ENCODE results near the gene RASSF7.

The RASSF7 gene

DNA sequence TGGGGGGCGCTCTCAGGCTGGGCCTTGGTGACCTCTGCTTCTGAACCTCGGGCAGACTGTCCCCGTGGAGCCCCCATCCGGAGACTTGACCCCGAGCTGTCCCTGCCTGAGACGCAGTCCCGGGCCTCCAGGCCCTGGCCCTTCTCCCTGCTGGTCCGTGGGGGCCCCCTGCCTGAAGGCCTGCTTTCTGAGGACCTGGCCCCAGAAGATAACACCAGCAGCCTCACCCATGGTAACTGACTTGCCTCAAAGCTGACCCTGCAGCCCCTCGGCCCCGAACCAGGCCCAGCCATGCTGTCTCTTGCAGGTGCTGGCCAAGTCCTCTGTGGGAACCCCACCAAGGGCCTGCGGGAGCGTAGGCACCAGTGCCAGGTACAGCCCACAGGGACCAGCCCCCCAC is 9.2 kb upstream of the RASSF7 start:
- no peak for DNase-seq (ENCODE audit: low spot score)

DNA sequence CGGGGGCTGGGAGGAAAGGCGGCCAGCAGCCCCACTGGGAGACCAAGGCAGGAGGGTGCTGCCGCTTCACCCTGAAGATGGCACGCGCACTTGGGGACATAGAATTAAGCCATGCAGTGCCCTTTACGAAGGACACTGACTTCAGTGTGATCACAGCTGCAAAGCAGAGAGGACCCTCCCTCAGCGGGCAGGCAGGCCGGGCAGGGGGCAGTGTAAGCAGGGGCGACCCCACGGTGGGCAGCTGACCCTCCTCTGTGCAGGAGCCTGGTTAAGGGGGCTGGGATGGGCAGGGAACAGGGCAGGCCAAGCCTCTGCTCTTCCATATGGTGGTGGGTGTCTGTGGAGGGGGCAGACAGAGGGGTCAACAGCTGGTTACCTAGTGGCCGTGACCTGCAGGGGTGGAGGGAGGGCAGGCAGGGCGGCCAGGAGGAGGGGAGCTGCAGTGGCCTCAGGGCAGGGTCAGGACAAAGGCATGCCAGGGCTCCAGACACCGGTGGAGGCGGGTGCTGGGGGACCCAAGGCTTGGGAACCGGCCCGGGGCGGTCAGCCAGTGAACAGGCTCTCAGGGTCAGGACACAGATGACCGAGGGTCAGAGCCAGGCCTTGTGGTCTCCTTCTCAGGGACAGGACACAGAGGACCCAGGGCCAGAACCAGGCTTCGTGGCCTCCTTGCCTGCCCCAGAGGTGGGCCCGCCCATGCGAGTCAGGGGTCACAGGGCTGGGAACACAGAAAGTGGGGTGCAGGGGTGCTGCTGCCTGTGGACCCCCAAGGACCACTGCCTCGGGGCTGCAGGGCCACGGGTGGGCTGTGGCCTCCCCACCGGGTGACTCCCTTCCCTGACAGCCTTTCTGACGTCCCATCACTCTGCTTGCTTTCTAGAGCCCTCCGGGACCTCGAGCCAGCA is 7.4 kb upstream of the RASSF7 start:
- DNase-seq (ENCODE audit: low spot score): no peak

DNA sequence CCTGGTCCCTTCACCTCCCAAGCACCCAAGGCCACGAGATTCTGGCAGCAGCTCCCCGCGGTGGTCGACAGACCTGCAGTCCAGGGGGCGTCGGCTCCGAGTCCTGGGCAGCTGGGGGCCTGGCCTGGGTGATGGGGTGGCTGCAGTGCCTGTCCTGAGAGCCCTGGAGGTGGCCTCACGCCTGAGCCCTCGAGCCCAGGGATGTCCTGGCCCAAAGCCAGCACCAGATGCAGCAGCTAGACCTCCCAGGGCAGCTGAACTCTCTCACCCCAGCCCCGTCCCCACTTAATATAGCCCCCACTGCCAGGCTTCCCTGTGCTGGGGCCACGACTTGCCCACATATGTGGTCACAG is 6.8 kb upstream of the RASSF7 start:
- DNase-seq (ENCODE audit: low spot score): no peak

DNA sequence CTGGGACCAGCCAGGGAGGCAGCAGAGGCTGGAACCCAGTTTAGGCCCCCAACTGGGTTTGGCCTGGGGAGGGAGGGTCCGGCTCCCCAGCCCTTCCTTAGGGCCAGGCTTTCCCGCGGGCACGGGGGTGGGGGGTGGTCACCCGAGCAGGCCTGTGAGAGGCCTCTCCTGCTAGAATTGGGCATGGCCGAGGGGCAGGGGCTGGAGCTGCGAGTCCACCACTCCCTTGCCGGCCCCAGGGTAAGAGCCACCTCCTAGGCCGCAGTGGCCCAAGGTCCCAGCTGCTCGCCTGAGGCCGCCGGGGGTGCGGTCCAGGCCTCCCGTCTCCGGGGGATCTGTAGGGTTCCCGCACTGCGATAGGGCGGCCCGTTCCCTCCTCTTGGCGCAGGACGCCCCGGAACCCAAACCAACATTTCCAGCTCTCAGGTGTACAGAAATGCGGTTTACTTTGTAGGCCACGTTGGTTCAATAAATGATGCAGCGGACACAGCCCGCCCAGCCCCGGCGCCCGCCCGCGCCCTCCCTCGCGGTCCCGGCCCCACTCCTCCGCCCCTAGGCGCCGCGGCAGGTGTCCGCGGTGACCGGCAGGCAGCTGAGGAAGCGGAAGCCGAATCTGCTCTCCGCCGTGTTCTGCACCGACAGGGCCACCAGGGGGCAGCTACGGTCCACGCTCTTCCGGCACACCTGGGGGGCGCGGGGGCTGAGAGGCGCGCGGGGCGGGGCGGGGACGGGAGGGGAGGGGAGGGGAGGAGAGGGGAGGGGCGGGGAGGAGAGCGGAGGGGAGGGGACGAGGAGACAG is 6.1 kb upstream of the RASSF7 start:
- DNase-seq (ENCODE audit: low spot score): peak; percentile 80

DNA sequence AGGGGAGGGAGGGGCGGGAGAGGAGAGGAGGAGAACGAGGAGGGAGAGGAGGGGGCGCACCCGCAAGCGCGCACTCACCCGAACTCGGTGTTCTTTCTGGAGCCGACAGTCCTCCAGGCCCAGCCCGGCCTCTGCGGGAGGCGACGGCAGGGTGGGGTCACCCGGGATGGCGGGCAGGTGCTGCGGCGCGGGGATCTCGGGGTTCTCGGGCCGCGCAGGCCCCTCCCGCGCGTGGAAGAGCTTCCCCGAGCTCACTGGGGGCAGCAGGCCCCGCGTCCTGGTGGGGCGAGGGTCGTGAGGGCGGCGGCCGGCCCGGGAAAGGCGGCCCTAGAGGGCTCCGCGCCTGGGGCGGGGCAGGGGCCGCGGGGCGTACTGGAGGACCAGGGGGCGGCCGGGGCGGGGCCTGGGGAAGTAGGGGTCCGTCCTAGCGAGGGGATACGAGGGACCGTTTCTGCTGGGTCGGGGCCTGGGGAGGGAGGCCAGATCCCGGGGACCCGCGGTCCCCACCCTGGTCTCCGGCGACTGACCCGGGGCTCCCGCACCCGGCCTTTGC is 5.5 kb upstream of the RASSF7 start:
- DNase-seq (ENCODE audit: low spot score): no peak

DNA sequence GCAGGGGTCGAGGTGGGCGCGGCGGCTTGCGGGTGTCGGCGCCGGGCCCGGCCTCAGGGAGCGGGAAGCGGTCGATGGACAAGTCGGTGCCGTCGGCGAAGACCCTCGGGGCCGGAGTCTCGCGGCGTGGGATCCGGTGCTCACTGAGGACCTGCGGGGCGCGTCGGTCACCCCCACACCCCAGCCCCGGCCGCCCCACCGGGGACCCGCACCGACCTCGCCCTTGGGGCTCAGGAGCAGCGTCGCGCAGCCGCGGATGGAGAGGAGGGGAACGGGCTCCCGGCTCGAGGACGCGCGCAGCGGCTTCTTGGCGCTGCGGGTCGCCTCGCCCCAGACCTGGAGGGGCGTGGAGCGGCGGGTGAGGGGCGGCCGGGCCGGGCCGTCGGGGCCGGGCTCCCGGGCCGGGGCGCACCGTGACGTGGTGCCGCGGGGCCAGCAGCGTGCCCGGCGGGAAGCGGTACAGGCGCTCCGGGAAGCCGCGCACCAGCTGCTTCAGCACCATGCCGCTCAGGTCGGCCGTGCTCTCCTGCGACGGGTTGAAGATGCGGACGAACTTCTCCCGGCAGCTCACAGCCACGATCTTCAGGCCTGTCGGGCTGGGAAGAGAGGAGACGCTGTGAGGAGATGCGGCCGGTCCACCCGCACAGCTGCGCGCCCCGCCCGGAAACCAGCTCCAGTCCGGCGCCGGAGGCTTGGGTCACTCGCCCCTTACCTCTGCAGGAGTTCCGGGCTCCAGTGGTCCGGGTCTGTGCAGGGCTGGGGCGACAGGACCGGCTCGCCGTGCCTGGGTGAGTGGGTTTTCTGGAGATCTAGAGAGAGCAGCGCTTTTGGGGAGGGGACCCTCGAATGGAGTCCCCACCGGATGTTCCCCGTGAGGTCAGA is 4.7 kb upstream of the RASSF7 start:
- DNase-seq (ENCODE audit: low spot score): no peak

DNA sequence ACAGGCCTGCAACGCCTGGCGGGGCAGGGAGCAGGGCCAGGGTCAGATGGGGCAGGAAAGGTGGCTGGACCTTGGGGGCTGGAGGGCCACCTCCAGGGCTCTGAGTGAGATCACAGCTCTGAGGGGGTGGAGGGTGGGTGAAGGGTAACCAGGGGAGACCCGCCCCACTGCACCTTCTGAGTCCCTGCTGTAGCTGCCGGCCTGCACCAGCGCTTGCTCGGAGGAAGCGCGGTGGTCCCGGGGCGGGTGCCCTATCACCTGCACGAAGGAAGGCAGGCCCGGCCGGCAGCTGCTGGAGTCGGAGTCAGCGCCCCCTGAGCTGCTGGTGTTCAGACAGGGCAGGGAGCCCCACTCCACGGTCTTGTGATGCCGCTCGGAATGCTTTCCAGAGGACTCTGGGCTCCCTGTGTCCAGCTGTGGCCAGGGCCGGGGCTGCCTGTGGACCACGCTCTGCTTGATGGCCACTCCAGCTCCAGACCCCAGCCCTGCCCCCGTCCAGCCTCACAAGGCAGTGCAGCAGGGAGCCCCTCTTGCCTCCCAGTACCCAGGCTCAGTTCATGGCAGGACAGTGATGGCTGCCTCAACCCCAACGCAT is 4.0 kb upstream of the RASSF7 start:
- no peak for DNase-seq (ENCODE audit: low spot score)

DNA sequence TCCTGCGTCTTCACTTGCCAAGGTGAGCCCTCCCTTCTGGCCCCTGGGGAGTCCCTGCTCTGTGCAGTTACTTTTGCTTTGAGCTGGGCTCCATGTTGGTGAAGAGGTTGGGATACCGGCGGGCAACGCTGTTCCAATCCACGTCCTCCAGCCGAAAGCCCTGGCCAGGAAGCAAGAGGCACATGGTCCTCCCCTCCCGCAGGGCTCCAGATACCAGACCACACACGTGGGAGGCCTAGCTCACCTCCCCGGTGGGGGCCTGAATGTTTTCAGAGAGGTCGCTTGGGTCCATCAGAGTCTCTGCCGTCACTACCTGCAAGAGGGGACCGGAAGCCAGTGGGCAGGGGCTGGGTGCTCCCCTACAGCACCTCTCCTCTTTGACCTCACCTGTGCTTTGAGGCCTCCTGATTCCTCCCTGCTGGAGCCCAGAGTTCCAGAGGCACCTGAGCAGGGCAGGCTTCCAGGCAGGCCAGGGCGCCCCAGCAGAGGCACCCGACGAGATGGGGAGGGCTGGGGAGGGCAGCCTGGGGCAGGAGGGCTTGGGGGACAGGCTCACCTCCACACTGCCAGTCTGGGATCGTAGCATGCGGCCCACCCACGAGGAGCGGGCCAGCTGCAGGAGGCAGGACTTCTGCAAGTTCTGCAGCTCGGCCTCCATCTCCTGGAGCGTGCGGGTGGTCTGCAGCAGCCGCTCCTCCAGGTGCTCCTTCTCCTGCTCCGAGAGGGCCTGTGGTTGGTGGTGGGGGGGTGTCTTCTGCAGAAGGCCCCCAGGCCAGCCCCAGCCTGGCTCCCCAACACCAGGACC is 3.2 kb upstream of the RASSF7 start:
- no peak for DNase-seq (ENCODE audit: low spot score)

DNA sequence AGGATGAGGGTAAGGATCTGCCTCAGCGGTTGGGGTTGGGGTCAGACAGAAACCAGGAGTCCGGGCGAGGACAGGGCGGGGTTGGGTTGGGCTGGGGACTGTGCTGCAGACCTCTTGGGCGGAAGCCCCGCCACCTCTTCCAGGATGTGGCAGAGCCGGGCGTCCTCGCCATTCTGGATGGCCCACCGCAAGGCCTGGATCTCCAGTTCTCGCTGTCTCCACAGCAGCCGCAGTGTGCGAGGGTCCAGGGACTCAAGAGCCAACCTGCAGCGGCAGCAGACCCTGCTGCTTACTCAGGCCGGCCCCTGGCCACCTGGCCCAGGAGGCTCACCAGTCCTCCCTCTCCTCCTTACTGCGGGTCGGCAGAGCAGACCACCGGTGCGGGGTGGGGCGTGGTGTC is 2.3 kb upstream of the RASSF7 start:
- DNase-seq (ENCODE audit: low spot score): no peak

DNA sequence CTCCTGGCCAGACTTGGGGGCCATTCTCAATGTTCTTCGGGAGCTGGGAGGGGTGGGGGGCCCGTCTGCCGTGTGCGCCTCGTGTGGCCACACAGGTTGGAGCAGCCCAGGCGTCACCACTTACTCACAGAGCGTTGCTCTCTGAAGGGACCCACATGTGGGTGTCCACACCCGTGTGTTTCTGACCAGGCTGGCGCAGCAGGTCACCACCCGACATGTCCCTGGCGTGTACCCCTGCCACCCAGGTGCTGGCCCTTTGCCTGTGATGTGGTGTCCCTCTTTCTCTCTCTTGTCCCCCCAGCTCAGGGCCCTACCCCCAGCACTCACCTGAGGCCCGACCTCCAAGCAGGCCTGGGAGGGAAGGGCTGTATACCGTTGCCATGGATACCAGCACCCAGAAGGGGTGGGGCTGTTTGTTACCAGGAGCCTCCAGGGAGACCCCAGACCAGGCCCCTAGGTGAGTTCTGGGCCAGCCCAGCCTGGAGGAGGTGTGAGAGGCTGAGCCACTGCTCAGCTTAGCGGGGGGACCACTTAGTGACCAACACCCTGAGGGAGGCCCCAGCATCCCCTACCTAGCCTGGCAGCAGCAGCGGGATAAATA is 1.6 kb upstream of the RASSF7 start:
- DNase-seq (ENCODE audit: low spot score): no peak

DNA sequence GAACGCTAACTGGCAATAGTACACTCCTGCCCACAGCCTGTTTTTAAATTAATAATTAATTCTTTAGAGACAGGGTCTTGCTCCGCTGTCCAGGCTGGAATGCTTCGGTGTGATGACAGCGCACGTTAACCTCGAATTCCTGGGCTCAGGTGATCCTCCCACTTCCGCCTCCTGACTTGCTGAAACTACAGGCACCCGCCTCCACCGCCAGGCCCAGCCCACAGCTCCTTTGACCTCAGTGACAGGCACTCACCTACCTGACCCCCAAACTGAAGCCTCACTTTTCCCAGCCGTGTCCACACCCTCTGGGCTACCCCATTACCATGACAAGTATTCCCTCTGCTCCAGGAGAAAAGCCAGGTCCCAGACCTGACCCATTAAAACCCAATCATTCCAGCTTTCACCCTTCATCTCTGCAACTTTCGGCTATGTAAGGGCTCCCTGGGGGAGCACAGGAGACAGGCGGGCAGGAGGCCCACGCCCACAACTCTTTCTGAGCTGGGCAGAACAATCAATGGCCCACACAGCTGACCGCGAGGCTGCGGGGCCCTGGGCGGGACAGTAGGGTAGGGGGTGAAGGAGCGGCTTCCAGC is 962 bp upstream of the RASSF7 start:
- no peak for DNase-seq (ENCODE audit: low spot score)

DNA sequence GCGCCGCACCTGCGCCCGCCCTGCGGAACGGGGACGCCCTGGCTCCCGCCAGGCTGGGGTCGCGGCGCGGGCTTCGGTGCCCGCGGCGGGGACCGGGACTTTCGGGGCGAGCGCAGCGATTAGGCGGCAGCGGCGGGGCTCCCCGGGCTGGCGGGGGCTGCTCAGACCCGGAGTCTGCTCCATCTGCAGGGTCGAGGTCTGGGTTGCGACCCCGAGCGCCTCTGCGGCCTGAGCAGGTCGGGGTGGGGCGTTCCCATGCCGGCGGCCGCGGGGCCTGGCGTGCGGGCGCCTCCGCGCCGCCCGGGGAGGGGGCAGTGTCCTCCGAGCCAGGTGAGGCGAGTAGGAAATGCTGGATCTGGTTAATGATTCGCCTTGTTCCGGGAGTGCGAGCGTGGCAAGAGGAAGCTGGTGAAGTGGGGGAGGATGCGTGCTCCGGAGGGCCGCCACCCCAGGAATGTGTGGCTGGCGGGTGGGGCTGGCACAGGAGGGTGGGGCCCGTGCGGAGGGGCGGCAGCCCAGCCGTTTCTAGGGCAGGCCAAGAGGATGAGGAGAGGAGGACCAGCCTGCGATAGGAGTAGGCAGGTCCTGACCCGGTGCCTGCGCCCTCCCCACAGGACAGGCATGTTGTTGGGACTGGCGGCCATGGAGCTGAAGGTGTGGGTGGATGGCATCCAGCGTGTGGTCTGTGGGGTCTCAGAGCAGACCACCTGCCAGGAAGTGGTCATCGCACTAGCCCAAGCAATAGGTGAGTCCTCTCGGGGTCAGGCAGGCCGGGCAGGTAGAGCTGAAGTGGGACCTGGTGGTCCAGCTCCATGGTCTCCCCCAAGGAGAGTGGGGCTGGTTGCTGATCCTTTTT is 606 bp downstream of the RASSF7 start:
- DNase-seq (ENCODE audit: low spot score): no peak

DNA sequence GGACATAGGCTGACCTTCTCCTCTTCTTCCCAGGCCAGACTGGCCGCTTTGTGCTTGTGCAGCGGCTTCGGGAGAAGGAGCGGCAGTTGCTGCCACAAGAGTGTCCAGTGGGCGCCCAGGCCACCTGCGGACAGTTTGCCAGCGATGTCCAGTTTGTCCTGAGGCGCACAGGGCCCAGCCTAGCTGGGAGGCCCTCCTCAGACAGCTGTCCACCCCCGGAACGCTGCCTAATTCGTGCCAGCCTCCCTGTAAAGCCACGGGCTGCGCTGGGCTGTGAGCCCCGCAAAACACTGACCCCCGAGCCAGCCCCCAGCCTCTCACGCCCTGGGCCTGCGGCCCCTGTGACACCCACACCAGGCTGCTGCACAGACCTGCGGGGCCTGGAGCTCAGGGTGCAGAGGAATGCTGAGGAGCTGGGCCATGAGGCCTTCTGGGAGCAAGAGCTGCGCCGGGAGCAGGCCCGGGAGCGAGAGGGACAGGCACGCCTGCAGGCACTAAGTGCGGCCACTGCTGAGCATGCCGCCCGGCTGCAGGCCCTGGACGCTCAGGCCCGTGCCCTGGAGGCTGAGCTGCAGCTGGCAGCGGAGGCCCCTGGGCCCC is 1.4 kb downstream of the RASSF7 start:
- no peak for DNase-seq (ENCODE audit: low spot score)

DNA sequence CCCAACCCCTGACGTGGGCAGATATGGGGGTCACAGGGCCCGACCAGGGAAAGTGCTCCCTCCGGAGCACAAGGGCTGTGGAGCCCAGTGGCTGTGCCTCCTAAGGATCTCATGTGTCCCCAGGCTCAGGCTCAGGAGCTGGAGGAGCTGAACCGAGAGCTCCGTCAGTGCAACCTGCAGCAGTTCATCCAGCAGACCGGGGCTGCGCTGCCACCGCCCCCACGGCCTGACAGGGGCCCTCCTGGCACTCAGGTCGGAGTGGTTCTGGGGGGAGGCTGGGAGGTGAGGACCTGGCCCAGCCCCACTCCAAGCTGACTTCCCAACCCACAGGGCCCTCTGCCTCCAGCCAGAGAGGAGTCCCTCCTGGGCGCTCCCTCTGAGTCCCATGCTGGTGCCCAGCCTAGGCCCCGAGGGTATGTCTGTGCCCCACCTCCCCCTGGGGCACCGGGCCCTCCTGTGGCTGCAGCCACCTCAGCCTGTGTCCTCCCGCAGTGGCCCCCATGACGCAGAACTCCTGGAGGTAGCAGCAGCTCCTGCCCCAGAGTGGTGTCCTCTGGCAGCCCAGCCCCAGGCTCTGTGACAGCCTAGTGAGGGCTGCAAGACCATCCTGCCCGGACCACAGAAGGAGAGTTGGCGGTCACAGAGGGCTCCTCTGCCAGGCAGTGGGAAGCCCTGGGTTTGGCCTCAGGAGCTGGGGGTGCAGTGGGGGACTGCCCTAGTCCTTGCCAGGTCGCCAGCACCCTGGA is 2.5 kb downstream of the RASSF7 start:
- no peak for DNase-seq (ENCODE audit: low spot score)

DNA sequence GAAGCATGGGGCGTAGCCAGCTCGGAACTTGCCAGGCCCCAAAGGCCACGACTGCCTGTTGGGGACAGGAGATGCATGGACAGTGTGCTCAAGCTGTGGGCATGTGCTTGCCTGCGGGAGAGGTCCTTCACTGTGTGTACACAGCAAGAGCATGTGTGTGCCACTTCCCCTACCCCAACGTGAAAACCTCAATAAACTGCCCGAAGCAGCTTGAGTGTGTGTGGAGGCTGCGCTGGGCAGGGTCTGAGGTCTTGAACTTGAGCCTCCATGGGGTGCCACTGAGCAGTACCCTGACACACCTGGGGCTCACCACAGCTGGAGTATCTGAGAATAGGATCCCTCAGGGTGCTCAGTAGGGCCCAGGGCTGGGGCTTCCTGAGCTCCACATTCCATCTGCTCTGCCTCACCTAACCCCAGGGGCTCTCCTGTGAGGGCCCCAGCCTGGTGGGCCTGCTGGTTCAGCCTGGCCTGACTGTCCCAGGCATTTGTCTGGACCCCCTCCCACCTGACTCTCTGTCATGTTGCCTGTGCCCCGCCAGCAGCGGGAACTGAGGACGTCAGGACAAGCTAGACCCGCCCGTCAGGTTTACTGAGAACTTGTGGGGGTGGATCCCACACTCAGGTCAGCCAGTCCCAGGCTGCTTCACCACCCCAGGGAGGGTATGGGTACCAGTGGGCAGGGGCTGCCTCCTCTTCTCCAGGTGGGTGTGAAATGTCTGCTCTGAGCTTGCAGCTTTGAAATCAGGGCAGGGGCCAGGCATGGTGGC is 3.2 kb downstream of the RASSF7 start:
- no peak for DNase-seq (ENCODE audit: low spot score)

DNA sequence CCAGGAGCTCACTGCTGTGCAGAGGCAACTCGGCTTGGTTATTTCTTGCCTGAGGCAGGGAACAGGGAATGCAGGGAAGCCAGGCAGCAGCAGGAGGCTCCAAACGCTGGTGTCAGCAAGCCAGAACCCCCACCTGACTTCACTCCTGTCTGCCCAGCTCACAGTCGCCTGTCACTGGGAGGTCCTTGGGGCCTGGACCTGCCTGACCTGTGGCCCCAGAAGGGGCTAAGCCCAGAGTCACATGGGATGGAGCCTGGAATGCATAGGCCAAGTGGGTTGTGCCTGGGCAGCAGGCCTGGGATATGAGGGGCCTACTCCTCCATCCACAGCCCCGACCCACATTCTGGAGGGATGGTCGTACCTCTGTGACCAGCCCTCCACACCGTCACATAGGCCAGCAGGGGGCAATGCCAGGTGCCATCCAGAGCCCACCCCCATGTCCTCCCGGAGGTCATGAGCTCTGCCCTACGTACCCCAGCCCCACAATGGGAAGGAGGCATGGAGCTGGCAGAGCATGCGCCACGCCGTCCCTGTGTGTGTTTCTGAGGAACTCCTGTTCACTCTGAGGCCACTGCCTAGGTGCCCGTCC is 5.2 kb downstream of the RASSF7 start:
- DNase-seq (ENCODE audit: low spot score): no peak

Measured in CD4-positive, alpha-beta T cell treated with Interleukin-15 for 4 hours (primary cell).